Nephron (organoid): ENCODE measurements around the gene BEGAIN.

Experiments used
- H3K27ac Mint-ChIP-seq, 3 experiments: 2 replicates each; pipeline ENCODE4 v1.8.0; 2020; ENCODE audit warnings: mixed read lengths in 3 of 3, mild to moderate bottlenecking in 2 of 3, moderate library complexity in 1 of 3
- H3K27me3 Mint-ChIP-seq: 2 replicates; pipeline ENCODE4 v1.8.0; 2021; ENCODE audit warnings: low read depth, mild to moderate bottlenecking, moderate library complexity, mixed read lengths
- H3K36me3 Mint-ChIP-seq: 2 replicates; pipeline ENCODE4 v1.8.0; 2020; ENCODE audit warnings: low read depth, mixed read lengths
- H3K4me1 Mint-ChIP-seq: 2 replicates; pipeline ENCODE4 v1.8.0; 2020; ENCODE audit warnings: mixed read lengths
- H3K4me3 Mint-ChIP-seq, 3 experiments: 2 replicates each; pipeline ENCODE4 v1.8.0; 2020; ENCODE audit warnings: mild to moderate bottlenecking in 3 of 3, mixed read lengths in 3 of 3, moderate library complexity in 2 of 3
- H3K9me3 Mint-ChIP-seq: 2 replicates; pipeline ENCODE4 v1.8.0; 2020; ENCODE audit warnings: mixed read lengths
- TF ChIP-seq, protein P1 (sequence below), 3 experiments: fragments of 200-600 bp; sonication (generic); IDR thresholded peaks; one replicate each; pipeline ENCODE4 v1.5.0; 2021; ENCODE audit warnings: antibody characterized with exemption in 3 of 3; ENCODE audit not compliant: unreplicated experiment in 3 of 3

The BEGAIN gene

DNA sequence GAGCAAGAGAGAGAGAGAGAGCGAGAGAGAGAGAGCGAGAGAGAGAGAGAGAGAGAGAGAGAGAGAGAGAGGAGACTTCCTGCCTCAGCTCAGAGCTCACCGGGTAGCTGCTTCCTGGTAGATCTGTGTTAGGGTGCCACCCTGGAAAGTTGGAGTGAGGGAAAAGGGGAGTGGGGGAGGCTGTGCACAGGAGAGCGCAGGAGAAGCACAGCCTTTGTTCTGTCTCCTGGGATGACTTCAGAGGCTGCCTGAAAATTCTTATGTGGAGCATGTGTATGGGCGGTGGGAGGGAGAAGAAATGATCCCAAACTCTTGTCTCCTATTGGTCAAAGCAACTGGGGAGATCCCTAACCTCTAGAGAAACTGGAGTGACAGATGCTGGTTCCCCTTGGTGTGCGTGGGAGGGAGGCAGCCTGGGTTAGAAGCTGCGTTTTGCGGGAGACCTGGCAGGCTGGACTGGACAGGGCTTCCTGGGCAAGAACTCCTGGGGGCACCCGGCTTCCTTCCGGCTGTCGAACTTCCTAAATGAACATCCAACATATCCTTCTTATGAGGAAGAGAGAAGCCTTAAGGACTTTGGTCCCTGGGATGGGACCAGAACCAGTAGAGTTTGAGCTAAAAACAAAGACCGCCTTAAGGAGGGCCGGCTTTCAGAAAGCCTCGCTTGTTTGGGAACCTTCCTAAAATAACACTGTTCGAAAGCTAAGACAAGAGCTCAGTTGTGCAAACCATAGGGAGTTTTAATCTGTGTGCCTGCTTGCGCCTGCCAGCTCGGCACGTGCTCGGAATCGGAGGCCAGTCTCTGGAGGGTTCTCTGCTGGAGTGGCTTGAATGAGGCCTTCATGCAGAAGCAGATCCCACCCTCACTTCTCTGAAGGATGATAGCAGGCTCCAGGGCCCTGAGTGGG lies 30.4 kb upstream of the BEGAIN start:
- H3K27me3 Mint-ChIP-seq, result peaks cover 21% of the 10 kb centered on the region
- no peak overlapping the region for H3K4me3 Mint-ChIP-seq
- TF ChIP-seq, protein P1, sequence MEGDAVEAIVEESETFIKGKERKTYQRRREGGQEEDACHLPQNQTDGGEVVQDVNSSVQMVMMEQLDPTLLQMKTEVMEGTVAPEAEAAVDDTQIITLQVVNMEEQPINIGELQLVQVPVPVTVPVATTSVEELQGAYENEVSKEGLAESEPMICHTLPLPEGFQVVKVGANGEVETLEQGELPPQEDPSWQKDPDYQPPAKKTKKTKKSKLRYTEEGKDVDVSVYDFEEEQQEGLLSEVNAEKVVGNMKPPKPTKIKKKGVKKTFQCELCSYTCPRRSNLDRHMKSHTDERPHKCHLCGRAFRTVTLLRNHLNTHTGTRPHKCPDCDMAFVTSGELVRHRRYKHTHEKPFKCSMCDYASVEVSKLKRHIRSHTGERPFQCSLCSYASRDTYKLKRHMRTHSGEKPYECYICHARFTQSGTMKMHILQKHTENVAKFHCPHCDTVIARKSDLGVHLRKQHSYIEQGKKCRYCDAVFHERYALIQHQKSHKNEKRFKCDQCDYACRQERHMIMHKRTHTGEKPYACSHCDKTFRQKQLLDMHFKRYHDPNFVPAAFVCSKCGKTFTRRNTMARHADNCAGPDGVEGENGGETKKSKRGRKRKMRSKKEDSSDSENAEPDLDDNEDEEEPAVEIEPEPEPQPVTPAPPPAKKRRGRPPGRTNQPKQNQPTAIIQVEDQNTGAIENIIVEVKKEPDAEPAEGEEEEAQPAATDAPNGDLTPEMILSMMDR (IDR thresholded peaks at IDR 0.05; ENCODE audit: unreplicated experiment in 3 of 3), result no peak
- H3K9me3 Mint-ChIP-seq, result no peaks in the 10 kb centered on the region
- H3K27ac Mint-ChIP-seq, result peak overlapping the region in 2 of 3 experiments; percentile 23 to 61
- peaks cover 31% of the 10 kb centered on the region for H3K4me1 Mint-ChIP-seq
- H3K36me3 Mint-ChIP-seq, result no peaks in the 10 kb centered on the region

DNA sequence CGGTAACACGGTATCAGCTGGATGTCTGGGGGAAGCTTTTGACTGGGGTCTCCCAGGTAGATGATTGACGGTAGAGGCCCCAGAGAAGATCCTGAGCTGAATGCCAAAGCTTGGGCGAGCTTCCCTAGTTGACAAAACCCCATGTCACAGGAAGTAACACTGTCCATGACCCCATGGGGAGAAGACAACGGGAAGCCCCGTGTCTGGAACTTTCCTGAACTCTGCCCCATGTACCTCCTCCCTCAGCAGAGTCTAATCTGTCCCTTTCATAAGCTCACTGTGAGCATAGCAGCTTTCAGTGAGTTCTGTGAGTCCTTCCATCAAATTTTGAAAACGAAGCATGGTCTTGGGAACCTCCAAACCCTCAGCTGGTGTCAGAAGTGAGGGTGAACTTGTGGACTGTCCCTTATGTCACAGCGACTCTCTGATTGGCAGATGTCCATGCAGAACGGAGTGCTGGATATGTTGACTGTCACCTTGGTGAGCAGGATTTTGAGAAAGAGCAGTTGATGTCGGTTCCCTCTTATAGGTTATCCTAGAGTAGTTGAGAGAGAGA lies 29.7 kb upstream of the BEGAIN start:
- Mint-ChIP-seq H3K27ac (peak overlapping the region in 1 of 3 experiments; percentile 61), H3K4me1 (peaks cover 31% of the 10 kb centered on the region), H3K9me3 (no peaks in the 10 kb centered on the region), H3K4me3 (no peak overlapping the region), H3K36me3 (no peaks in the 10 kb centered on the region), H3K27me3 (peaks cover 21% of the 10 kb centered on the region)
- TF ChIP-seq, protein P1 (IDR thresholded peaks at IDR 0.05; ENCODE audit: unreplicated experiment in 3 of 3), result no peak

DNA sequence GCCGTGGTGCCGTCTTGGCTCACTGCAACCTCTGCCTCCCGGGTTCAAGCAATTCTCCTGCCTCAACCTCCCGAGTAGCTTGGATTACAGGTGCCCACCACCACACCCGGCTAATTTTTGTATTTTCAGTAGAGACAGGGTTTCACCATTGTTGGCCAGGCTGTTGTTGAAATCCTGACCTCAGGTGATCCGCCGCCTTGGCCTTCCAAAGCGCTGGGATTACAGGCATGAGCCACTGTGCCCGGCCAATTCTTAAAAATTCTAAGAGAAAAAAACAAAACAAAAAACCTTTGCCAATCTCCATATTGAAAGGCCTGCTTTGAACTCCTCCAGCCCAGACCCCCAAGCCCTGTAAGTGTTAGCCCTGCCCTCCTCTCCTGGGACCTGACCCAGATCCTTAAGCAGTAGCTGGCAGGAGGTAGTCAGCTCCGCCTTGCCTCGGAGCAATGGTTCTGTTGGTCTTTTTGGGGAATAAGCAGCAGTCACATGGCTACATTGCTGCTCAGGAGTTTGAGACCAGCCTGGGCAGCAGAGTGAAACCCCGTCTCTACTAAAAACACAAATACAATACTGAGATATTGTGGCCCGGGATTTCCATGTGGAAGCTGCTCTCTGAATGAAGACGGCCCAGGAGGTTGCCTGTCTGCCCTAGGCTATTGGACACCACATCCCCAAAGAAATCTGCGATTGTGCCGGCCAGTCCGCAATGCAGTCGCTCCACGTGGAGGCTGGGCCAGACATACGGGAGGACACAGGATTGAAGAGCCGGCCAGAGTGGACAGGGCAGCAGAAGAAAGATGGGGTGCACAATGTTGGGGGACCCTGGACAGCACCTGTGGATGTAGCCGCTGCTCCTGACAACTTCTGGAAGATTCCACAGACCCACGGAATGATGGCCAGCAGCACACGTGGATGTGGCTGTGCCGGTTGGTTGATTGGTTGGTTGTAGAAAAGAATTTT lies 28.8 kb upstream of the BEGAIN start:
- Mint-ChIP-seq H3K4me1 (peaks cover 27% of the 10 kb centered on the region), H3K9me3 (no peaks in the 10 kb centered on the region), H3K4me3 (no peak overlapping the region), H3K27ac (no peak overlapping the region), H3K27me3 (peaks cover 17% of the 10 kb centered on the region), H3K36me3 (no peaks in the 10 kb centered on the region)
- TF ChIP-seq, protein P1 (IDR thresholded peaks at IDR 0.05; ENCODE audit: unreplicated experiment in 3 of 3), result no peak

DNA sequence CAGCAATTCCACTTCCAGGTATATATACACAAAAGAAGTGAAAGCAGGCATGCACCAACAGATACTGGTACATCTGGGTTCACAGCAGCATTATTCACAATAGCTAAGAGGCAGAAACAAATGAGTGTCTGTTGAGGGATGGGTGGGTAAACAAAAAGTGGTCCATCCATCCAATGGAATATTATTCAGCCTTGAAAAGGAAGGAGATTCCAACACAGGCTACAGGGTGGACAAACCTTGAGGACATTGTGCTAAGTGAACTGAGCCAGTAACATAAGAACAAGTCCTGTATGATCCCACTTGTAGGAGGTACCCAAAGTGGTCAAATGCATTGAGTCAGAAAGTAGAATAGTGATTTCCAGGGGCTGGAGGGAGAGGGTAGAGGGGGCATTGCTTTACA lies 27.6 kb upstream of the BEGAIN start:
- Mint-ChIP-seq H3K9me3 (no peaks in the 10 kb centered on the region), H3K27me3 (peaks cover 14% of the 10 kb centered on the region), H3K36me3 (no peaks in the 10 kb centered on the region), H3K4me3 (no peak overlapping the region), H3K4me1 (peaks cover 25% of the 10 kb centered on the region), H3K27ac (no peak overlapping the region)
- TF ChIP-seq, protein P1 (IDR thresholded peaks at IDR 0.05; ENCODE audit: unreplicated experiment in 3 of 3), result no peak

DNA sequence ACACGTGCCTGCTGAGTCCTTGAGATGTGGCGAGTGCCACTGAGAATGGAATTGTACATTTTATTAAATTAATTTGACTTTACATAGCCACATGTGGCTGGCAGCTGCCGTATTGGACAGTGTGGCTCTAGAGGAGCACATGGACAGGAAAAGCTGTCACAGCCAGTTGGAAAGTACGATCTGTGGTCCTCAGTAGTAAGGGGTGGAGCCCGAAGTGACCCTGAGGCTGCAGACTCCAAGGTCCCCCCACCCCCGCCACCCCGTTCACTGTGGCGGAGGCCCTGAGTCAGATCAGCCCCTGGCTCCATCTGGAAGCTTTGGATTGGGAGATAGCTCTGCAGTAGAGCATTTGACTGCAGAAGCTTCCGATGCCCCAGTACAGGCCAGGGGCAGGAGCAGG lies 25.8 kb upstream of the BEGAIN start:
- TF ChIP-seq, protein P1 (IDR thresholded peaks at IDR 0.05; ENCODE audit: unreplicated experiment in 3 of 3), result no peak
- Mint-ChIP-seq H3K9me3 (no peaks in the 10 kb centered on the region), H3K4me1 (peaks cover 11% of the 10 kb centered on the region), H3K27me3 (peaks cover 9% of the 10 kb centered on the region), H3K27ac (no peak overlapping the region), H3K36me3 (no peaks in the 10 kb centered on the region), H3K4me3 (no peak overlapping the region)
